Smooth muscle cell of the brain vasculature (primary cell): ENCODE results near the gene RNF169.
"Not testable (repeated sequence)": the region's sequence is repeated elsewhere in the genome, so short reads cannot be mapped to it uniquely, and the experiment has no call there.

Experiments used
- DNase-seq: peaks from one replicate; pipeline ENCODE4 v3.0.0-alpha.2; 2012; ENCODE audit warnings: low read depth, low spot score

RNF169 gene

DNA sequence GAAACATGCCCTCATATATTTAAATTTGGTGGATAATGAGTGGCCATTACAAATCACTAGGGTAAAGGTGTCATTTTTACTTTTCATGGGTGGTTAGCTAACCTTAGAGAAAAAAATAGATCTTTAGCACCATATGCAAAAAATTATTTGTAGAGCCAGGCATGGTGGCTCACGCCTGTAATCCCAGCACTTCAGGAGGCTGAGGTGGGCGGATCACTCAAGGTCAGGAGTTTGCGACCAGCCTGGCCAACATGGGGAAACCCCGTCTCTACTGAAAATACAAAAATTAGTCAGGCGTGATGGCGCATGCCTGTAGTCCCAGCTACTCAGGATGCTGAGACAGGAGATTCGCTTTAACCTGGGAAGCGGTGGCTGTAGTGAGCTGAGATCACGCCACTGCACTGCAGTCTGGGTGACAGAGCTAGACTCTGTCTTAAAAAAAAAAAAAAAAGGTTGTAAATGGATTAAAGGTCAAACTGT, 19.6 kb downstream of the RNF169 start:
- not testable (repeated sequence) for DNase-seq

DNA sequence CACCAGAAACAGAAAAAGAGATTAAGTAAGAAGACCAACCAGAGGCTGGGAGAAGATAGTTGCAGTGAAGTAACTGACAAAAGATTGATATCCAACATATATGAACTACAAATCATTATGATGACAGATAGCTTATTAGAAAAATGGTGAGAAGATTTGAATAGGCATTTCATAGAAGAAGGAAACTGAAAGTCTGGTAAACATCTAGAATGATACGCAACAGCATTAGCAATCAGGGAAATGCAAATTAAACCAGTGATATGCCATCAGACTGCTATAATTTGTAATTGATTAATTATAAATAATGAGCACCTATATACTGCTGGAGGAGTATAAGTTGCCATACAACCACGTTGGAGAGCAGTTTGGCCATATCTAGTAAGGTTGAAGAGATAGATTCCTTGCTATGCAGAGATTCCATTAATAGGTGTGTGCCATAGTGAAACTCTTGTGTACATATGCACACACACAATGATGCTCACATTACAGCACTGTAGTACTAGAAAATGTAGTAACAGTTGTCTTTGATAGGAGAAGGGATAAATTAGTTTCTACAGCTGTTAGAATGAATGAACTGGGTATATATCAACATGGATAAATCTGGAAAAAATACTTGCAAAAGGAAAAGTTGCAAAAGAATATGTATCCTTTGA, 20.5 kb downstream of the RNF169 start:
- DNase-seq = no peak

DNA sequence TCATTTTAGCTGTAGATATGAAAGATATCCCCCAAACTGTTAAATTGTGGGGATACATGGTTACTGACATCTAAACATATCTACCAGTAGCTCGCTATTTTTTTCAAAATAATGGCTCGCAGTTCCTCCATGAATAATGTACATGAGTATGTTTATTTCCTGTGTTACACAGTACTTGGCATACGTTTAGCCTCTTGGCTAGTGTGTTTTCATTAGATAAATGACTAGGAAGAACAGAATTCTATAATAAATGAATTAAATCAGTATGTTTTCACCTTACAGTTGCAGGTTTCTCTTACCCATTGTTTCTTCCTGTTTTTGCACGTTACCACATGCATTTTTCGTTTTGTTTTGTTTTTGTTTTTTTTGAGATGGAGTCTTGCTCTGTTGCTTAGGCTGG, 21.8 kb downstream of the RNF169 start:
- no peak for DNase-seq

DNA sequence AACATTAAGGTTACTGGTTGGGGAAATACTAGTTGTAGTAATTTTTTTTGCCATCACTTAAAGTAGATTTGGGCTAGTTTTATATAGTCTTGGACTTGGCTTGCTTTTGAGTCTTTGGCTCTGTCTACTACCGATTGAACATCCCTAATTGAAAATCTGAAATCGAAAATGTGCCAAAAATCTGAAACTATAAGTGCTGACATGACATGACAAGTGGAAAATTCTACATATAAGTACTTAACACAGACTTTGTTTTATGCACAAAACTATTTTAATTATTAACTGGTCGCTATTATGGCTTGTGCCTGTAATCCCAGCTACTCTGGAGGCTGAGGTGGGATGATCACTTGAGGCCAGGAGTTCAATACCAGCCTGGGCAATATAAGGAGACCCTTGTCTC, 22.5 kb downstream of the RNF169 start:
- no peak for DNase-seq

DNA sequence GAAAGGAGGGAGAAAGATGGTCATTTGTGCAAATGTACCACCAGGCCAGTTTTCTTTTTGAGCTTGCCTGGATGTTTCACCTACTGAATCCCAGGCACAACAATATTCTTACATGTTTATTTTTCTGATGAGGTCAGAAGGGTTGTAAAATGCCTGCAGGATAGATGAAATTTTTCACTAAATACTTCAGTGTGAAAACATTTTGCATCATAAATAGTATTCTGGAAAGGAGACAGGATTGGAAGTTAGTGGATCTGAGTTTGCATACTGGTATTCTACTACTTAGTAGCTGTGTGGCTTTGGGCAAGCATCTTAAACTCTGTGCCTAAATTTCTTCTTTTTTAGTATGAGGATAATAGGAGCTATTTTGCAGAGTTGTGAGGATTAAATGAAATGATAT, 24.8 kb downstream of the RNF169 start:
- no peak for DNase-seq

DNA sequence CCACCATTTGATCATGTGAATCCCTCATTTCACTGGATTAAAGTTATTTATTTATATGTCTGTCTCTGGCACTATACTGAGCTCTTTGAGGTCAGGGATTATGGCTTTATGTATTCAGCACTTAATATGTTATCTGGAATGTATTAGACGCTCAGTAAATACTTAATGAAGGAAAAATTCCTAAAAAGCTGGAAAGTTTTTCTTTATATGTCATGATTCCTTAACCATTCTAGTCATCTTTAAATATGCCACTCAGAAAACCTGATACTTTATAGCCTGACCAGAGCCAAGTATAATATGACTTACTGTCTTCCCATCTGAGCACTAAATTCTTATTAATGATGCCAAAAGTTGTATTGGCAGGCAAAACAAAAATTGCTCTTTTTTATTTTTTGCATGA, 27.1 kb downstream of the RNF169 start:
- no peak for DNase-seq

DNA sequence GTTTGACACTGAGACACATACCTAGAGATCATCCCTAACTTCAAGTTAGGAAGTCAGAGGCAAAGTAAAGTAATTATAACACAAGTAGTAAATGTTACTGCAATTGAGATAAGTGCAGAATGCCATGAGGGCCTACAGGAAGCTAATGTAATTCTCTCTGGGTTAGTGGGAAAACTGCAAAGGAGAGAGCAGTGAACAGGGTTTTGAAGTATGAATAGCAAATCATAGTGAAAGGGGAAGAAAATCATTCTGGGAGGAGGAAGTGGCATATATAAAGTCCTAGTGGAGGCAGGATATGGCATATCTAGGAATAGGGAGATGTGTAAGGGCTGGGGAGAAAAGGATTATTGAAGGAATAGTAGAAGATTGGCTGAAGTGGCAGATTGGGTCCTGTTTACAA, 27.9 kb downstream of the RNF169 start:
- DNase-seq = no peak

DNA sequence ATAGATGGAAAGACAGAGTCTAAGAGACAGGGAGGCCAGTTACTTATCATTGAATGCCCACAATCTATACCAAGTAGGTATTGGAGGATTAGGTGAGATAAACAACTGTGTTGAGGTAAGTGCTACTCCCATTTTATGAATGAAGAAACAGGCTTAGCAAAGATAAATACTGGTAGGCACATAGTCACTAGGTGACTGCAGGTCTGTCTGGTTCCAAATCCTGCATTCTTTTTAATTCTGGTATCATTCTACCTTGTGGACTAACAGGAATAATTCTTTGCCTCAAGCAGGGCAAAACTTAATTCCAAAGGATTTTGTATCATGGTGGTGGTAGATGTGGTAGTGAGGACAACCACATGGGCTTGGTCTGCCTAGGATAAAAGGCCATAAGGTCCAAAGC, 28.4 kb downstream of the RNF169 start:
- DNase-seq = no peak

DNA sequence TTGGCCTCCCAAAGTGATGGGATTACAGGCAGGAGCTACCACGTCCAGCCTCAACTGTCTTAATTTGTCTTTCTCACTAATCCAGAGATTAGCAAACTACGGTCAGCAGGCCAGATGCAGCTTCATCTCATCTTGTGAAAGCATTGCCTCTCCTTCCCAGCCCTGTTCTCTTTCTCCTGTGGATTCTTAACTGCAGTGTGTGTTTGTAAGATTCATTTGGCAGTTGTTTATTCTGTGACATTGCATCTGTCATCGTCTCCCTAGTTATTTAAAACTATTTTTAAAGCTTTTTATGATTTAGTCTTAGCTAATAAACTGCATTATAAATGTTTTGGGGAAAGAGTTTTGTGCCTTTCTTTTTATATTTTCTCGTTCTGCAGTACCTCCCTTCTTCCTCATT, 29.2 kb downstream of the RNF169 start:
- no peak for DNase-seq

DNA sequence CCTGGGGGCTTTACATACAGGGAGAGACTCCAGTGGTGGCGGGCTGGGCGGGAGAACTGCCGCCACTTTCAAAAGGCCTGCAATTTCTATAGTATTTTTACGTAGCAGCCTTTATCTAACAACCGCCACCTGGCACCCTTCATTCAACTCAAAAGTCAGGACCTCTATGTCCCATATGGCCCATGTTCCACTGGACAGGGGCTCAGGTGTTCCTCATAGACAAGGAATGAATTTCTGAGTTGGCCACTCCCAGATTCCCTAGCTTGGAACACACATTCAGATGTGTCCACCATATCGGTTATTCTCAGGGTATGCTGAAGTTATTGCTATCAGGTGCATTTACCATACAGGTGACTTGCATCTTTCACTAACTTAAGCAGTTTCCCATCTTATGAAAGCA, 29.9 kb downstream of the RNF169 start:
- no peak for DNase-seq

DNA sequence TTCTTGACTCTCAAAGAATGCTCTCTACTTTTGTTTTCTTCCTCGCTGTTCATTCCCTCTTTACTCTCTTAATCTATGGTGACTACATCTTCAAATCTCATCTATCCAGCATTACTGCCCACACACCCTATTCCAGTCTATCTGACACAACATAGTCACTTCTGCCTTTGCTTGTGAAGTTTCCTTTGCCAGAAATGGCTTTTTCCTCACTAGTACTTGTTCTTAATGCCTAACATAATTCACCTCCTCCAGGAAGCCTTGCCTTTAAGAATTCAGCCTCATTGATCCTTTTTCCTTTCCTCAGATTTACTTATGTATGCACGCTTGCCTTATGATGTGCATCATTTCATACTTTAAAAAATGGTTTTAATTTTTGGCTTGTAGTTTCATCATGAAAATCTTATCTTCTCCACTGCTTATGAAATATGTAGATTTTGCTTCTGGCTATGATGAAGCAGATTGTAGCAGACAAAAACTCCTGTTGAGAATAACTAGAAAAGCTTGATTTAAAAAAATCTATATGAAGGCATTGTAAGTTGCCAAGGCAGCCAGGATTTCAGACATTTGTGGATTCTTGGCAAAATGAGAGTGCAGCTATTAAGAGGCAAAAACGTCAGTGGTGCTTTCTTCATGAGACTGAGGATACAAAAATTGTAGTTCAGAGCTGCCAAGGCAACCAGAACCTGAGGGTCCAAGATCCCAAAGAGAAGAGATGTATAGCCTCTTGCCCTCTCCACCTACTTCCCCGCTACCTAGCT, 31.8 kb downstream of the RNF169 start:
- no peak for DNase-seq

DNA sequence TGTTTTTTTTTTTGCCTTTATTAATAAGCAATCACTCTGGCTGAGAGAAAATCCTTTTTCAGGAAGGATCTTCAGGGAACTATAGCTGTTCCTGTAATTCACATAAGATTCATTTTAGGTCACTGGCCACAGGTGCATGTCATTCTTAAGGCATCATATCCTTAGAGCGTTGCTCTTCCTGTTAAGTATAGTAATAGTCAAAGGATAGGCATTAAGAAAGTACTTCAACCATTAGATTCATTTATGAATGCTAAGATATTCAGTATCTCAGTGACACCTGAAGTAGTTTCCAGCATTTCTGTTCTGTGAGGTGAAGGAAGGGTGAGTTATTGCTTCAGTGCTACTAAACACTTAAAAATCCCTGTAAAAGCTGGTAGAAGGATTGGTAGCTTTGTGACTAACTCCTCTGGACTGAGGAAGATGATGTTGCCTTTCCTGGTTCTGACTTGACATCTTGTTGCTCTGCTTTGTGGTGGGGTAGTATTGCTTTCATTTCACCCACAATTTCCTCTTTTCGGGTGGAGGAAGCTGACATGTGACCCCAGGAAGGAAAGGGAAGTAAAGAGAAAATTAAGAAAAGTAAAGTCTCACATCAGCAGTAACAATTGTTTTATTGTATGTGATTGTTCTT, 34.7 kb downstream of the RNF169 start:
- DNase-seq = no peak

DNA sequence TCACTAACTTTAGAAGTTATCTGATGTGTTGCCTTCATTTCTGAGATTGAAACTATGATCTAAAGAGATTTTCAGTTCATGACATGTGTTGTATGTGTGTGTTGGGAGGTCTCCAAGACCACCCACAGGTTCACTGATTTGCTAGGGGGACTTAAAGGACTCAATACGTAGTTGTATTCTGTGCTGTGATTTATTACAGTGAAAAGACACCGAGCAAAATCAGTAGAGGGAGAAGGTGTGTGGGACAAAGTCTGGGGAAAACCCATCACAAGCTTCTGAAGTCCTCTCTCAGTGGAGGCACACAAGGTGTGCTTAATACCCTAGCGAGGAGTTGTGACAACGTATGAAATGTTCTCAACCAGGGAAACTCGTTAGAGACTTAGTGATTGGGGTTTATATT, 35.6 kb downstream of the RNF169 start:
- DNase-seq = no peak

DNA sequence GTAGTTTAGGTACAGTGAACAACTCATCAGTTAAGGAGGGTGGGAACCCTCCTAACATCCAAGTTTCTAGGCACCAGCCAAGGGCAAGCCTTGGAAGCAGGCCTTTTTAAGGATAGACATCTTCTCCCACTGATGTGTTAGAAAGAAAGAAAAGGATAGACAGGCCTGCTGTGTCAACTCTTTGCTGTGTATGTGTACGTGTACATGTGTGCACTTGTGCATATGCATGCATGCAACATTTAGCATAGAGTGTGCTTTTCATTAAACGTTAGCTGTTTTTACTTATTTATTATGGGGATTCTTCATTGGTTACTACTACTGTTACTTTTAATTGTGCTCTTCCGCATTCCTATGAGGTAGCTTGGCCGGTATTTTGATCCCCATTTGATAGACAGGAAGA, 36.1 kb downstream of the RNF169 start:
- no peak for DNase-seq

DNA sequence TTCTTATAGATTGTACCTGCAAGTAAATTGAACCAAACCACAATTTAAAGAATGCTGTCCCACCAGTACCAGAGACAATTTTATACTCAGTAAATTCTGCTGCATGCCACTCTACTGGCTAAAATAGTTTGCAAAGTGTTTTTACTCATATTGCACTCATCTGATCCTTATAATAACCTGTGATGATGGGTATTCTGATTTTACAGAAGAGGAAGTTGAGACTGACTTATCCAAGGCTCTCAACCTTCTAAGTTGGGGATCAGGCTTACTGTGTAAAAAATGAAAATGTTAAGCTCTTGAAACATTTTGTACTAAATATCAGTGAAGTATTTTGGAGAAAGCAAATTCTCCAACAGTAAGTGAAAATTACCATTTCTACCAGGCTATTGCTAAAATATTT, 37.9 kb downstream of the RNF169 start:
- DNase-seq = no peak

DNA sequence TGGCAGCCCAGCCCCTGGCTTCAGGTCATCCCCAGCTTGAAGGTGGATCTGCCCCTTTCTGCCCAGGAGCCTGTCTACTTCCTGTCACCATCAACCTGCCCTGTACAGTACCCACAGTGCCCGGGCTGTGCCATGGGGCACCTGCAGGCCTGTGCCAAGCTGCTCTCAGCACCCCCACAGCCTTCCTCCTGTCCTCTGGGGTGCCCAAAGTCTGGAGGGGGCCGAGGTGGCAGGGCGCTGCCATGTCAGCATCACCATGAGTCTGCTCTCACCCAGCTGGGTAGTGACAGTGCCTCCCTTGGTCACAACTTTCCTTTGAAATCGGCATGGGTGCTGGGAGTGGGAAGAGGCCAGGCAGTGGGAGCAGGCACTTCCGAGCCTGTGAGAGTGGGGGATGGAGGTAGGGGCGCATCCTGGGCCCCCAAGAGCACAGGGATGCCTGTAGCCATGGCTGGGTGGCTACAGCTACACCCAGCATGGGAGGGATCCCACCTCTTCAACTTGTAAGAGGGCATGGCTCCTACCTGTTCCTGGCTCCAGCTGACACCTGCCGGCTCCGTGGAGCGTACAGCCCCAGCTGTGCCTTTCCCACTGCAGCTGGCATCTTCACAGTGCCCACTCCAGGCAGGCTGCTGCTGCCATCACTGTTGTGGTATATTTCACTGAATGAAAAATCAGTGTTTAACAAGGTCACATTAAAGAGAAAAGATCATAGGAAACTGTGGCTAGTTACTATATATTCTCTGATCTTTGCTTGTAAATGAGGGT, 42.9 kb downstream of the RNF169 start:
- no peak for DNase-seq

DNA sequence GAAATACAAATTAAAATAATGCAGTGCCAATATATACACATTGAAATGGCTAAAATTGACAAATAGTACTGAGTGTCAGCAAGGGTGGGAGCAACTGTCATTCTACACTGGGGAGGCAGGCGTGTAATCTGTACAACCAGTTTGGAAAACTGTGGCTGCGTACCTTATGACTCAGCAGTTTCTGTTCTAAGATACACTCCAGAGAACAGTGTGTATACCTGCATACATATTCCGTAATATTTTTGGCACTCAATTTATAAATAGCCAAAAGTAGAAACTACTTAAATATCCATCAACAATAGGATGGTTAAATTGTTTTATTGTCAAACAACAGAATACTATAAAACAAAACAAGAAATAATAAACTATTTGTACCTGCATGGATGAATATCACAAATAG, 57.6 kb downstream of the RNF169 start:
- no peak for DNase-seq

DNA sequence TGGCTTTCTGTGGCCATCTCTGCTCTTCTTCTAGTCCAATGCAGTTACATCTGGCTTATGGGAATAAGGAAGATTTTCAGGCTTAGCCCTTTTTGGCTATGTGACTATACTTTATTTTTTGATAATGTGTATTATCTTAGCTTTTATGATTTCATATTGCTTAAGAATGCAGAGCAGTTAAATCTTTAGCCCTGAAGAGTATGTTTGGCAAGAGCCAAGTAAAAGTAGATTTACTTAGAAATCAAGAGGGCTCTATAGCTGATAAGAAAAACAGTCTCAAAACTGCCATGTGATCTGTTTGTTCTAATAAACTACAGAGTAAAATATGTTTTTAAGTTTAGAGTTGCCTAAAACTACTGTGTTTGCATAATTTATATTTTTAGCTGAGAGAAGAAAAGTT, 61.2 kb downstream of the RNF169 start:
- DNase-seq = no peak

DNA sequence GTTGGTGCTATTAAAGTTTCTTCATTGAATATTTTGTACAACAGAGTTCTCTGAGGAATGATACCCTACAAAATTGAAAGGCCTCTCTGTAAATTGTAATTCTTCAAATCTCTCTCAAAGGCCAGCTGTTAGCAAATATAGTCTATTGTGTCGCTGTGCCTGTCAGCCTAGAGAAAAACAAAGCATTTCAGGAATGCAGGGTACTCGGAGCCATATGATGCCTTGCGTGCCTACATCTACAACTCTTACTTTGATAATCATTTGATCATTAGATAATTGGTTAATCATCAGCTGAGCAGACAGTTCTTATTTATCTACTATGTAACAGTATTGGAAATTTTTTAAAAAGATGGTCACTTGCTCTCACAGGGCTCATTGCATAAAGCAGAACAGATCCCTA, 67.3 kb downstream of the RNF169 start:
- no peak for DNase-seq

DNA sequence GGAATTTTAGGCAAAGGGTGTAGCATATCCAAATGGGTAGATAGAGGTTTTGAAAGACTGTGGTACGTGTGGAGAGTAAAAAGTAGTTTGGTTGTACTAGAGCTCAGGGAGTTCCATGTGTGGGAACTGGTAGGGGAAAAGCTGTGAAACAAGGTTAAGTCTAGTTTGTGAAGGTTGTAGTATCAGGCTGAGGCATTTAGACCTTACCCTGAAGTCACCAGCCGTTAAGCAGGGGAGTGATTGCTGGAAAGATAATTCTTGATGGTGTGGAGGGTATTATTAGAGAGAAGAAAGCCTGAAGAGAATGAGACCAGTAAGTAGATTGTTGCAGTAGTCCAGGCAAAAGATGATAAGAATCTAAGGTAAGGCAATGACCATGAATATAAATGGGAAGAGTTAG, 68.0 kb downstream of the RNF169 start:
- no peak for DNase-seq

DNA sequence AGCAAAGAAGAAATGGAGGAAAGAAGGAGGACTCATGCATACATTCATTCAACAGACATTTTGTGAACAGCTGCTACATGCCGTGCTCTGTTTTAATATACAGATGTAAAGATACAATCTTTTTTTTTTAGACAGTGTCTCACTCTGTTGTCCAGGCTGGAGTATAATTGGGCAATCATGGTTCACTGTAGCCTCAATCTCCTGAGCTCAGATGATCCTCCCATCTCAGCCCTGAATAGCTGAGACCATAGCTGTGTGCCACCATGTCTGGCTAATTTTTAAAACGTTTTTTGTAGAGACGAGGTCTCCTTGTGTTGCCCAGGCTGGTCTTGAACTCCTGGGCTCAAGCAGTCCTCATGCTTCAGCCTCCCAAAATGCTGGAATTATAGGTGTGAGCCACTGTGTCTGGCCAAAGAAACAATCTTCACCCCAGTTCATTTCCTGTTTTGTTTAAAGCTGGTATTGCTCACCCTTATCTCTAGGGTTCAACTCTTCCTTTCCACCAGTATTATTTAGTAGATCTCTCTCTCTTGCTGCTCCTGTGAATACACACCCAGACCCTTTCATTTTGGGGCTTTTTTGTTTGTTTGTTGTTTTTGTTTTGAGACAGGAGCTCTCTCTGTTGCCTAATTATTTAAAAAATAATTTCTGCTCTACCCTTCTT, 69.8 kb downstream of the RNF169 start:
- DNase-seq = no peak

DNA sequence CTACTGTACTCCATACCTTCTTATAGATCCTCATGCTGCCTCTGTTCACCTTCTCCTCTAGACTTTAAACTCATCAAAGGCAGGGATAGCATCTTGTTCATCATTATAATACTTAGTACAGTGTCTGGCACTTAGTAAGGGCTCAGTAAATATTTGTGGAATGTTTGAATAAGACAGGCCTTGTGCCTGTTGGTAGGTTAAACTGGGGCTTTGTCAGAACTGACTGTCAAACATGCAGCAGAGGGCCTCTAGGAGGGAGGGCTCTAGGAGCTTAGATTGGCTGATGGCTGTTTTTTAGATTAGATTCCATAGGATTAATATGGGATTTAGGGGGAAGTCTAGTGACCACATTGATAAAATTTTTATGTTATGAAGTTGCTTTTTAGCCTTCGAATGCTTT, 70.8 kb downstream of the RNF169 start:
- no peak for DNase-seq
